DND-41 (cell line): Measurements from ENCODE around the gene TRIL.

Experiments used
- ATAC-seq: fragments of 200-7000 bp; cut with Tn5 transposase; 3 replicates; pipeline ENCODE4 v1.9.1; 2021; ENCODE audit warnings: low read depth; ENCODE audit not compliant: insufficient read depth
- DNase-seq: peaks from one replicate; pipeline ENCODE4 v3.0.0-alpha.2; 2020
- H2AFZ ChIP-seq: 2 replicates; pipeline ENCODE4 v1.6.0; 2012; ENCODE audit warnings: low read depth, low read length
- H3K27ac ChIP-seq: 2 replicates; pipeline ENCODE4 v1.5.1; 2012; ENCODE audit warnings: low read length, inconsistent platforms
- H3K27me3 ChIP-seq: fragments of 200-600 bp; sonication (generic); 2 replicates; pipeline ENCODE4 v1.6.0; 2012; ENCODE audit warnings: low read length, mild to moderate bottlenecking, inconsistent platforms; ENCODE audit not compliant: insufficient read depth, poor library complexity
- H3K36me3 ChIP-seq: 2 replicates; pipeline ENCODE4 v1.5.1; 2012; ENCODE audit warnings: low read length, inconsistent platforms; ENCODE audit not compliant: insufficient read depth
- H3K4me1 ChIP-seq: 2 replicates; pipeline ENCODE4 v1.5.1; 2012; ENCODE audit warnings: mild to moderate bottlenecking, low read length; ENCODE audit not compliant: insufficient read depth
- H3K4me2 ChIP-seq: 2 replicates; pipeline ENCODE4 v1.6.0; 2012; ENCODE audit warnings: mild to moderate bottlenecking, moderate library complexity, low read length, inconsistent platforms; ENCODE audit not compliant: insufficient read depth
- H3K4me3 ChIP-seq, 2 experiments: fragments of 200-600 bp in 1 of 2; shearing (Covaris generic) in 1 of 2; 2 replicates each; pipeline ENCODE4 v1.5.1; 2012 to 2016; ENCODE audit warnings: inconsistent platforms in 2 of 2, low read length in 2 of 2, mild to moderate bottlenecking in 2 of 2, low read depth in 1 of 2, moderate library complexity in 1 of 2
- H3K79me2 ChIP-seq: 2 replicates; pipeline ENCODE4 v1.6.0; 2012; ENCODE audit warnings: low read length, inconsistent platforms; ENCODE audit not compliant: insufficient read depth
- H3K9ac ChIP-seq: 2 replicates; pipeline ENCODE4 v1.6.0; 2012; ENCODE audit warnings: low read depth, mild to moderate bottlenecking, inconsistent platforms, low read length, moderate library complexity
- H3K9me3 ChIP-seq: 2 replicates; pipeline ENCODE4 v1.5.1; 2012; ENCODE audit warnings: low read length, moderate library complexity, mild to moderate bottlenecking, inconsistent platforms; ENCODE audit not compliant: insufficient read depth, severe bottlenecking
- H4K20me1 ChIP-seq: 2 replicates; pipeline ENCODE4 v1.6.0; 2012; ENCODE audit warnings: low read length; ENCODE audit not compliant: insufficient read depth
- CTCF ChIP-seq: IDR thresholded peaks from 2 replicates; pipeline ENCODE4 v1.5.1; 2012; ENCODE audit warnings: borderline replicate concordance, low read length, moderate library complexity, mild to moderate bottlenecking; ENCODE audit not compliant: poor library complexity, severe bottlenecking; ENCODE audit errors: extremely low read depth
- EZH2 ChIP-seq: IDR thresholded peaks from 3 replicates; pipeline ENCODE4 v1.6.1; 2012; ENCODE audit warnings: borderline replicate concordance, low read depth, mild to moderate bottlenecking, moderate library complexity, low read length, inconsistent platforms; ENCODE audit not compliant: severe bottlenecking

The TRIL gene

GRCh38 chr7:28979776-28980175, 21.6 kb upstream of the TRIL start:
- Histone ChIP-seq H4K20me1 (no peaks in the 10 kb centered on the region), H3K9ac (no peak overlapping the region), H3K4me3 (no peak overlapping the region), H3K27me3 (no peaks in the 10 kb centered on the region), H3K4me2 (no peak overlapping the region), H3K36me3 (no peaks in the 10 kb centered on the region), H3K27ac (no peak overlapping the region), H3K79me2 (no peaks in the 10 kb centered on the region), H2AFZ (no peak overlapping the region), H3K9me3 (no peaks in the 10 kb centered on the region), H3K4me1 (no peaks in the 10 kb centered on the region)
- DNase-seq (no peak), ATAC-seq (no peak)
- TF ChIP-seq CTCF, result no peak
- TF ChIP-seq EZH2, result no peak

- Histone ChIP-seq H3K4me1 (no peaks in the 10 kb centered on the region), H3K27ac (no peak overlapping the region), H3K27me3 (no peaks in the 10 kb centered on the region), H3K9me3 (no peaks in the 10 kb centered on the region), H4K20me1 (no peaks in the 10 kb centered on the region), H3K4me2 (no peak overlapping the region), H3K79me2 (no peaks in the 10 kb centered on the region), H3K4me3 (no peak overlapping the region), H3K9ac (no peak overlapping the region), H3K36me3 (no peaks in the 10 kb centered on the region), H2AFZ (no peak overlapping the region)
- ATAC-seq (no peak), DNase-seq (no peak)
- TF ChIP-seq EZH2, result no peak
- TF ChIP-seq CTCF, result no peak
Measured at GRCh38 chr7:28977881-28978280, 19.8 kb upstream of the TRIL start.

GRCh38 chr7:28976022-28976421, 17.9 kb upstream of the TRIL start:
- H3K79me2 ChIP-seq, result no peaks in the 10 kb centered on the region
- TF ChIP-seq CTCF, result no peak
- no peak for TF ChIP-seq EZH2
- H2AFZ ChIP-seq, result no peak overlapping the region
- H3K4me1 ChIP-seq, result no peaks in the 10 kb centered on the region
- no peak overlapping the region for H3K9ac ChIP-seq
- H3K4me3 ChIP-seq, result no peak overlapping the region
- H3K4me2 ChIP-seq, result no peak overlapping the region
- DNase-seq (no peak), ATAC-seq (no peak)
- H3K27me3 ChIP-seq, result no peaks in the 10 kb centered on the region
- no peaks in the 10 kb centered on the region for H3K9me3 ChIP-seq
- H3K27ac ChIP-seq, result no peak overlapping the region
- no peaks in the 10 kb centered on the region for H3K36me3 ChIP-seq
- no peaks in the 10 kb centered on the region for H4K20me1 ChIP-seq

- DNase-seq (no peak), ATAC-seq (no peak)
- H3K4me2 ChIP-seq, result no peak overlapping the region
- H3K27me3 ChIP-seq, result no peaks in the 10 kb centered on the region
- no peaks in the 10 kb centered on the region for H3K9me3 ChIP-seq
- H3K9ac ChIP-seq, result no peak overlapping the region
- no peak overlapping the region for H3K27ac ChIP-seq
- no peaks in the 10 kb centered on the region for H3K4me1 ChIP-seq
- H3K36me3 ChIP-seq, result no peaks in the 10 kb centered on the region
- H3K4me3 ChIP-seq, result no peak overlapping the region
- TF ChIP-seq EZH2, result no peak
- H2AFZ ChIP-seq, result no peak overlapping the region
- H4K20me1 ChIP-seq, result no peaks in the 10 kb centered on the region
- no peaks in the 10 kb centered on the region for H3K79me2 ChIP-seq
Measured at GRCh38 chr7:28973591-28973990, 15.5 kb upstream of the TRIL start.
